ENCODE data around the gene SRPK2. TPM values are rescaled to one million over a fixed set of nuclear protein-coding genes. Genes with fewer than 3 reads are reported as not detected.
"Not testable (repeated sequence)": the region's sequence is repeated elsewhere in the genome, so short reads cannot be mapped to it uniquely, and the experiment has no call there.

SRPK2 gene
- 28.6 TPM for polyA plus RNA-seq (2012; ENCODE audit: insufficient read depth, insufficient read length, low read depth)

DNA sequence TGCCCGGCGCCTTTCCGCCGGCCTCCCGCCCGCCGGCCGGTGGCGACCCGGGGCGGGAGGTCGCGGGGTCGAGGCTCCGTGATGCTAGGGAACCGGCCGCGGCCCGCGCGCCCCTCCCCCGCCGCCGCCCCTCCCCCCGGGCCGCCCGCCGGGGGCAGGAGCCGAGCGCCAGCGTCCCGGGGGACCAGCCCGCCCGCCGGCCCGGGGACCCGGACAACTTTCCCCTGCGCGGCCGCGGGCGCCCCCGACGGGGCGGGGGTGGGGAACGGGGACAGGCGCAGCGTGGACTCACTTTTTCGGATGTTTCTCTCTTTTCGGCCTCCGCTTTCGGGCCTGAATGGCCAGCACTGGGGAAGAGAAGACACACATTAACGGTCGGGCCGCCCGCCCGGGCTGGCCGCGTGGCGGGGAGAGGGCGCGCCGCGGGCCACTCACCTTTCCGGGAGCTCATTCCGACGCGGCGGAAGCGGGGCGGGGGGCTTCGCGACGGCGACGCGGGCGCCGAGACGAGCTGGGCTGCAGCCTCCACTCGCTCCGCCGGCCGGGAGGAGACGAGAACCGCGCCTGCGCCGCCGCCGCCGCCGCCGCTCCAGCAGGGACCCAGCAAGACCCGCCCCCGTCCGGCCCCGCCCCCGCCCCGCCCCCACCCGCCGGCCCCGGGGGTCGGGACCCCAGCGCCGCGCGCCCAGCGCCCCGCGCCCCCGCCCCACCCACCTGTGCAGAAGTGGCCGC lies at the start of gene SRPK2:
TSS of gene SRPK2 (minus strand) at position 566 of the 732 bp plus-strand sequence.
- H3K27me3 ChIP-seq: no peaks in the 10 kb centered on the region
- no peaks in the 10 kb centered on the region; the same call in 1 of the 2 replicates for H3K36me3 ChIP-seq
- H3K4me1 ChIP-seq: no peaks in the 10 kb centered on the region
- peak within 1 kb of the TSS; percentile 86 for H3K4me3 ChIP-seq (ENCODE audit: low read depth, low read length)
- TF ChIP-seq, protein P1, sequence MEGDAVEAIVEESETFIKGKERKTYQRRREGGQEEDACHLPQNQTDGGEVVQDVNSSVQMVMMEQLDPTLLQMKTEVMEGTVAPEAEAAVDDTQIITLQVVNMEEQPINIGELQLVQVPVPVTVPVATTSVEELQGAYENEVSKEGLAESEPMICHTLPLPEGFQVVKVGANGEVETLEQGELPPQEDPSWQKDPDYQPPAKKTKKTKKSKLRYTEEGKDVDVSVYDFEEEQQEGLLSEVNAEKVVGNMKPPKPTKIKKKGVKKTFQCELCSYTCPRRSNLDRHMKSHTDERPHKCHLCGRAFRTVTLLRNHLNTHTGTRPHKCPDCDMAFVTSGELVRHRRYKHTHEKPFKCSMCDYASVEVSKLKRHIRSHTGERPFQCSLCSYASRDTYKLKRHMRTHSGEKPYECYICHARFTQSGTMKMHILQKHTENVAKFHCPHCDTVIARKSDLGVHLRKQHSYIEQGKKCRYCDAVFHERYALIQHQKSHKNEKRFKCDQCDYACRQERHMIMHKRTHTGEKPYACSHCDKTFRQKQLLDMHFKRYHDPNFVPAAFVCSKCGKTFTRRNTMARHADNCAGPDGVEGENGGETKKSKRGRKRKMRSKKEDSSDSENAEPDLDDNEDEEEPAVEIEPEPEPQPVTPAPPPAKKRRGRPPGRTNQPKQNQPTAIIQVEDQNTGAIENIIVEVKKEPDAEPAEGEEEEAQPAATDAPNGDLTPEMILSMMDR (IDR thresholded peaks at IDR 0.05; ENCODE audit: low read depth, low read length): no peak
- DNase-seq: peak; percentile 90
- H3K9me3 ChIP-seq: no peaks in the 10 kb centered on the region

DNA sequence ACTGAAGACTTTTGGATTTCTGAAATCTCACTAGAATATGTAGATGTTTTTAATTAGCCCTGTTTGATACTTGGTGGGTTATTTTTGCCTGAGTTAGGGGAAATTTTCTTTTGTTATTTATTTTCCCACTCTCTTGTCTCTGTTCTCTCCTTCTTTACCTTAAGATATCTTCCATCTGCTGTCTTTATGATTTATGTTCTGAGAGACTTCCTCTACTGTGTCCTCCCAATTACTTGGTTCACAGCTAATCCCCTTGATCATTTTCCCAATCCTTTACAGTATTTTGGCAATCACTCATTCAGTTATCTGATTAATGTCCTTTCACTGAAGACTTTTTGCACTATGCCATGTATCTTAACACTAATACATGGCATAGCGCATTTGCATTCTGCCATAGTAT lies 49.5 kb upstream of the SRPK2 start:
- H3K36me3 ChIP-seq: no peaks in the 10 kb centered on the region
- H3K4me3 ChIP-seq (ENCODE audit: low read depth, low read length): no peak overlapping the region
- H3K9me3 ChIP-seq: no peaks in the 10 kb centered on the region
- no peak for DNase-seq
- H3K4me1 ChIP-seq: peaks cover 4% of the 10 kb centered on the region; the same call in 1 of the 2 replicates
- TF ChIP-seq, protein P1 (IDR thresholded peaks at IDR 0.05; ENCODE audit: low read depth, low read length): no peak
- no peaks in the 10 kb centered on the region for H3K27me3 ChIP-seq

DNA sequence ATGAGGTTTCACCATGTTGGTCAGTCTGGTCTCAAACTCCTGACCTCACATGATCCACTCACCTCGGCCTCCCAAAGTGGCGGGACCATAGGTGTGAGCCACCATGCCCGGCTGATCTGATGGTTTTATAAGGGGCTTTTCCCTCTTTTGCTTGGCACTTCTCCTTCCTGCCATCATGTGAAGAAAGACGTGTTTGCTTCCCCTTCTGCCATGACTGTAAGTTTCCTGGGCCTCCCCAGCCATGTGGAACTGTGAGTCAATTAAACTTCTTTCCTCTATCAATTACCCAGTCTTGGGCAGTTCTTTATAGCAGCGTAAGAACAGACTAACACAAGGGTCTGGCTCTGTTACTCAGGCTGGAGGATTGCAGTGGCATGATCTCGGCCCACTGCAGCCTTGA lies 48.6 kb upstream of the SRPK2 start:
- not testable (repeated sequence) for H3K4me3 ChIP-seq (ENCODE audit: low read depth, low read length); H3K9me3 ChIP-seq; H3K36me3 ChIP-seq; DNase-seq; H3K4me1 ChIP-seq; H3K27me3 ChIP-seq

DNA sequence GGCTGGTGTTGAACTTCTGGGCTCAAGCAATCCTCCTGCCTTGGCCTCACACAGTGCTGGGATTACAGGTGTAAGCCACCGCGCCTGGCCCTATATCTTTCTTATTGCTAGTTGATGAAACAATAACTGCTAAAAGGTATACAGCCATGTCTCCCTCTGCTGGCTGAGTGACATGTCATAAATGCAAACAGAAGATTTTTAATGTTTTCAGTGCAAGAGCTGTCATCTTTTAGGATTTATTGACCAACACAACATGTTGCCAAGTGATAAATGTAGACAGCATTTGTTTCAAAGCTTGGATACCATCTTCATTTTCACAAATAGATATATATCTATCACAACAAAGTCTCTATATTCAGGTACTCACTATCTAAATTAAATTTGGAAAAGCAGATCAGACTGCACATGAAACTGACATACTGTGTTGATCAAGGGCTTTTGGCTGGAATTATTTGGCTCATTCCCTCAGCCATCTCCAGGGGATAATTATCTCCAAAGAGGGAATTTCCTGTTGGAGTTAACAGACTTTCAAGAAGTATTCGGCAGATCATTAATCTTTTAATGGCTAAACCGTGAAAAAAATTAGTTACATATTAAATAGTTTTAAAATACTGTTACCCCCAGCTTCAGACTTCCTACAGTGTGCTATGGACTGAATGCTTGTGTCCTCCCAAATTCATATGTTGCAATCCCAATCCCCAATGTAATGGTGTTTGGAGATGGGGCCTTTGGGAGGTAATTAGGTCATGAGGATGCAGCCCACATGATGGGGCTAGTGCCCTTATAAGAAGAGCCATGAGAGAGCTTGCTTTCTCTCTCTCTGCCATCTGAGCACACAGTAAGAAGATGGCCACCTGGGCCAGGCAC lies 41.3 kb upstream of the SRPK2 start:
- DNase-seq: peak; percentile 67
- H3K9me3 ChIP-seq: no peaks in the 10 kb centered on the region
- no peaks in the 10 kb centered on the region for H3K36me3 ChIP-seq
- no peak overlapping the region for H3K4me3 ChIP-seq (ENCODE audit: low read depth, low read length)
- no peaks in the 10 kb centered on the region for H3K27me3 ChIP-seq
- TF ChIP-seq, protein P1 (IDR thresholded peaks at IDR 0.05; ENCODE audit: low read depth, low read length): peak; percentile 75
- H3K4me1 ChIP-seq: no peaks in the 10 kb centered on the region

DNA sequence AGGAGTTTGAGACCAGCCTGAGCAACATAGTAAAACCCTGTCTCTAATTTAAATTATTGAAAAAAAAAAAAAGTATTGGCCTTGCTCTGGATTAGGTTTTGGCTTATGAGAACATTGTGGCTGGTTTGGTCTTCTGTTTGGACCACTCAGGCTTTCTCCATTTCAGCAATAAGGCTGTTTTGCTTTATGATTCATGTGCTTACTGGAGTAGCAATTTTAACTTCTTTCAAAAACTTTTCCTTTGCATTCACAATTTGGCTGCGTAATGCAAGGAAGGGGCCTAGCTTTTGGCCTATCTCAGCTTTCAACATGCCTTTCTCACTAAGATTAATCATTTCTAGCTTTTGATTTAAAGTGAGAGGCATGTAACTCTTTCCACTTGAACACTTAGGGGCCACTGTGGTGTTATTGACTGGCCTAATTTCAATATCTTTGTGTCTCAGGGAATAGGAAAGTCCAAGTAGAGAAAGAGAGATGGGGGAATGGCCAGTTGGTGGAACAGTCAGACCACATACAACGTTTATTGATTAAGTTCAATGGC lies 38.0 kb upstream of the SRPK2 start:
- no peak for DNase-seq
- H3K36me3 ChIP-seq: no peaks in the 10 kb centered on the region
- H3K9me3 ChIP-seq: no peaks in the 10 kb centered on the region
- no peak overlapping the region for H3K4me3 ChIP-seq (ENCODE audit: low read depth, low read length)
- H3K4me1 ChIP-seq: no peaks in the 10 kb centered on the region
- TF ChIP-seq, protein P1 (IDR thresholded peaks at IDR 0.05; ENCODE audit: low read depth, low read length): no peak
- no peaks in the 10 kb centered on the region for H3K27me3 ChIP-seq

DNA sequence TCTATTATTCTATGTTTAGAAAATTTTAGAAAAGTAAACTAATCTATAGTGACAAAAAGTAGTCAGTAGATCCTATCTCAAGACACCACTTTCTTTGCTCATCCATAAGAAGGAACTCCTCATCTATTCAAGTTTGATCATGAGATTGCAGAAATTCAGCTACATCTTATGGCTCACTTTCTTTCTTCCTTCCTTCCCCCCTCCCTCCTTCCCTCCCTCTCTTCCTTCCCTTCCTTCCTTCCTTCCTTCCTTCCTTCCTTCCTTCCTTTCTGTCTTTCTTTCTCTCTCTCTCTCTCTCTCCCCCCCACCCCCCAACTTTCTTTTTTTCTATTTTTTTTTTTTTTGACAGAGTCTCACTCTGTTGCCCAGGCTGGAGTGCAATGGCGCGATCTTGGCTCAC lies 35.3 kb upstream of the SRPK2 start:
- DNase-seq: no peak
- TF ChIP-seq, protein P1 (IDR thresholded peaks at IDR 0.05; ENCODE audit: low read depth, low read length): no peak
- no peak overlapping the region for H3K4me3 ChIP-seq (ENCODE audit: low read depth, low read length)

More for the DNA sequence above, 35.3 kb upstream of the SRPK2 start:
- Histone ChIP-seq H3K9me3 (no peaks in the 10 kb centered on the region), H3K4me1 (no peaks in the 10 kb centered on the region), H3K36me3 (no peaks in the 10 kb centered on the region), H3K27me3 (no peaks in the 10 kb centered on the region)
